ENCODE measurements around the gene ISX. TPM values are rescaled to one million over a fixed set of nuclear protein-coding genes. Genes with fewer than 3 reads are reported as not detected.
"Not testable (repeated sequence)": the region's sequence is repeated elsewhere in the genome, so short reads cannot be mapped to it uniquely, and the experiment has no call there.

The ISX gene
- total RNA-seq, 4 donors from 2014 or later = 26.4 to 187 (median 115) TPM

GRCh38 chr22:35023692-35024363, 42.1 kb upstream of the ISX start:
- TF ChIP-seq, protein P1, sequence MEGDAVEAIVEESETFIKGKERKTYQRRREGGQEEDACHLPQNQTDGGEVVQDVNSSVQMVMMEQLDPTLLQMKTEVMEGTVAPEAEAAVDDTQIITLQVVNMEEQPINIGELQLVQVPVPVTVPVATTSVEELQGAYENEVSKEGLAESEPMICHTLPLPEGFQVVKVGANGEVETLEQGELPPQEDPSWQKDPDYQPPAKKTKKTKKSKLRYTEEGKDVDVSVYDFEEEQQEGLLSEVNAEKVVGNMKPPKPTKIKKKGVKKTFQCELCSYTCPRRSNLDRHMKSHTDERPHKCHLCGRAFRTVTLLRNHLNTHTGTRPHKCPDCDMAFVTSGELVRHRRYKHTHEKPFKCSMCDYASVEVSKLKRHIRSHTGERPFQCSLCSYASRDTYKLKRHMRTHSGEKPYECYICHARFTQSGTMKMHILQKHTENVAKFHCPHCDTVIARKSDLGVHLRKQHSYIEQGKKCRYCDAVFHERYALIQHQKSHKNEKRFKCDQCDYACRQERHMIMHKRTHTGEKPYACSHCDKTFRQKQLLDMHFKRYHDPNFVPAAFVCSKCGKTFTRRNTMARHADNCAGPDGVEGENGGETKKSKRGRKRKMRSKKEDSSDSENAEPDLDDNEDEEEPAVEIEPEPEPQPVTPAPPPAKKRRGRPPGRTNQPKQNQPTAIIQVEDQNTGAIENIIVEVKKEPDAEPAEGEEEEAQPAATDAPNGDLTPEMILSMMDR (IDR thresholded peaks at IDR 0.05) = peak; percentile 21 to 87 (median 77)
- TF ChIP-seq POLR2A (IDR thresholded peaks at IDR 0.05) = no peak

DNA sequence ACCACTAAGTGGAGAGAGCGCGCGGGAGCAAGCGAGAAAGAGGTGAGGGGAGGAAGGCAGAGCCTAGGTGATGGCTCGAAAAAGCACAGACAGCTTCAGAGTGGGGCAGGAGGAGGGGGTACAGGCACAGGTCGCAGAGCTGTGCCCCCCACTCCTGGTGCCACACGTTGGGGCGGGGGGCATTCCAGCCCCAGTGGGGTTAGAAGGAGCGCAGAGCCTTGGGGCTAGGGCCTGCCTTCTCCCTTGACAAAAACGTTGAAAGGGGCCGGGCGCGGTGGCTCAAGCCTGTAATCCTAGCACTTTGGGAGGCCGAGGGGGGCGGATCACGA, 41.6 kb upstream of the ISX start:
- Histone ChIP-seq H3K27me3 (no peaks in the 10 kb centered on the region), H3K9me3 (no peaks in the 10 kb centered on the region), H3K36me3 (no peaks in the 10 kb centered on the region), H3K4me3 (no peak overlapping the region), H3K27ac (no peak overlapping the region), H3K4me1 (no peaks in the 10 kb centered on the region)
- TF ChIP-seq, protein P1 (IDR thresholded peaks at IDR 0.05) = no peak
- TF ChIP-seq POLR2A (IDR thresholded peaks at IDR 0.05) = no peak
- no peak for DNase-seq

More at GRCh38 chr22:35023692-35024363, 42.1 kb upstream of the ISX start:
- no peaks in the 10 kb centered on the region for H3K4me1 ChIP-seq
- peak; percentile 25 to 86 (median 82) for DNase-seq
- no peak overlapping the region for H3K4me3 ChIP-seq
- H3K27me3 ChIP-seq = no peaks in the 10 kb centered on the region
- H3K27ac ChIP-seq = no peak overlapping the region
- no peaks in the 10 kb centered on the region for H3K9me3 ChIP-seq
- no peaks in the 10 kb centered on the region for H3K36me3 ChIP-seq

DNA sequence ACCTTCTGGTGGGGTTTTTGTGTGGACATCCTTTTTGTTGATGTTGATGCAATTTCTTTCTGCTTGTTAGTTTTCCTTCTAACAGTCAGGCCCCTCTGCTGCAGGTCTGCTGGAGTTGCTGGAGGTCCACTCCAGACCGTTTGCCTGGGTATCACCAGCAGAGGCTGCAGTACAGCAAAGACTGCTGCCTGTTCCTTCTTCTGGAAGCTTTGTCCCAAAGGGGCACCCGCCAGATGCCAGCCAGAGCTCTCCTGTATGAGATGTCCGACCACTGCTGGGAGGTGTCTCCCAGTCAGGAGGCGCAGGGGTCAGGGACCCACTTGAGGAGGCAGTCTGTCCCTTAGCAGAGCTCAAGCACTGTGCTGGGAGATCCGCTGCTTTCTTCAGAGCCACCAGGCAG, 35.8 kb upstream of the ISX start:
- not testable (repeated sequence) for H3K4me3 ChIP-seq, H3K9me3 ChIP-seq, H3K27me3 ChIP-seq, H3K27ac ChIP-seq, H3K4me1 ChIP-seq, H3K36me3 ChIP-seq, DNase-seq

GRCh38 chr22:35032571-35032970, 33.4 kb upstream of the ISX start:
- Histone ChIP-seq H3K27me3 (no peaks in the 10 kb centered on the region), H3K27ac (no peak overlapping the region), H3K4me1 (no peaks in the 10 kb centered on the region), H3K4me3 (no peak overlapping the region), H3K36me3 (no peaks in the 10 kb centered on the region), H3K9me3 (no peaks in the 10 kb centered on the region)
- DNase-seq = no peak
- no peak for TF ChIP-seq POLR2A (IDR thresholded peaks at IDR 0.05)
- TF ChIP-seq, protein P1 (IDR thresholded peaks at IDR 0.05) = no peak

DNA sequence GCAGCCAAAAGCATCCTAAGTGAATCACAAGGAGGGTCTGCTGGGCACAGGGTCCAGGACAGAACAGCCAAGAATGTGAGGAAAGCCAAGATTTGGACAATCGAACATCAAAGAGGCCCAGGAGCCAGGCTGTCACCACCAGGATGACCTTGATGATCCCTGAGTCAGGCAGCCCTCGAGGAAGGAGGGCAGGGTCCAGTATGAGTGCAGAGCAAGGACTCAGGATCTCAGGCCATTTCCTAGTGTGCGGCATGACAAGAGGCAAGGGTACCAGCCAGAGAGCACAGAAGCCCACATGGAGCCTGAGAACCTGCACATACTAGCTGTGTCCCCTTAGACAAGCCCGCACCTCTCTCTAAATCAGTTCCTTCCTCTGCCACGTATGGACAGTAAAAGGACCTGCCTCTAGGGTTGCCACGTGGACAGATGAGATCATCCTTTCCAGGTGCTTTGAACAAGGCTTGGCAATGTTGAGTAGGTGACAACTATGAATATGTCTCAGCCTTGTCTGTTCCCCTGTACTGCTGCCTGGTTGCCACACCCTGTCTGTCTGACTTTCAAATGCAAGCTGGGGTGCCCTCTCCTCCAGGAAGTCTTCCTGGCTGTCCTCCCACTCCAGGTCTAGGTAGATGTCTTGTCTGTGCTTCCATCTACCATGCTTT, 32.2 kb upstream of the ISX start:
- no peak overlapping the region for H3K4me3 ChIP-seq
- H3K27ac ChIP-seq = peak overlapping the region in 1 of 4 donors; percentile 61
- H3K27me3 ChIP-seq = no peaks in the 10 kb centered on the region
- no peaks in the 10 kb centered on the region for H3K9me3 ChIP-seq
- peak in 2 of 3 donors; percentile 61 to 67 for DNase-seq
- no peaks in the 10 kb centered on the region for H3K36me3 ChIP-seq
- TF ChIP-seq POLR2A (IDR thresholded peaks at IDR 0.05) = no peak
- TF ChIP-seq, protein P1 (IDR thresholded peaks at IDR 0.05) = no peak
- H3K4me1 ChIP-seq = no peaks in the 10 kb centered on the region

DNA sequence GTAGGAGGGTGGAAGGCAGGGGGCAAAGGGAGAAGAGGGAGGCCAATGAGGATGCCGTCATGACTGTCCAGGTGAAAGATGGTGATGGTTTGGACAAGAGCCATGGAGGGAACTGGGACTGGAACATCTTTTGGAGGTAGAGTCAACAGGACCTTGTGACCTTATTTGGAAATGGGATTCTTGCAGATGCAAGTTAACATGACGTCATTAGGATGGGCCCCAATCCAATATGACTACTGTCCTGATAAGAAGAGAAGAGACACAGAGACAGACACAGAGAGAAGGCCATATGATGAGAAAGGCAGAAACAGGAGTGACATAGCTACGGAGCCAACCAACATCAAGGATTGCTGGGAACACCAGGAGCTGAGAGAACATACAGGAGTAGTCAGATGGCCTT, 31.0 kb upstream of the ISX start:
- Histone ChIP-seq H3K27ac (no peak overlapping the region), H3K36me3 (no peaks in the 10 kb centered on the region), H3K9me3 (no peaks in the 10 kb centered on the region), H3K4me3 (no peak overlapping the region), H3K27me3 (no peaks in the 10 kb centered on the region), H3K4me1 (no peaks in the 10 kb centered on the region)
- TF ChIP-seq POLR2A (IDR thresholded peaks at IDR 0.05) = no peak
- TF ChIP-seq, protein P1 (IDR thresholded peaks at IDR 0.05) = no peak
- no peak for DNase-seq
